HG03139 (cell line): Measurements from ENCODE around the gene RPGRIP1L.
A peak's percentile ranks its signal among the peaks of the same experiment; 100 is the strongest.

Experiments
- ATAC-seq: cut with Tn5 transposase; IDR thresholded peaks from one replicate; pipeline ENCODE4 v1.9.1; 2021; ENCODE audit not compliant: unreplicated experiment

RPGRIP1L gene

DNA sequence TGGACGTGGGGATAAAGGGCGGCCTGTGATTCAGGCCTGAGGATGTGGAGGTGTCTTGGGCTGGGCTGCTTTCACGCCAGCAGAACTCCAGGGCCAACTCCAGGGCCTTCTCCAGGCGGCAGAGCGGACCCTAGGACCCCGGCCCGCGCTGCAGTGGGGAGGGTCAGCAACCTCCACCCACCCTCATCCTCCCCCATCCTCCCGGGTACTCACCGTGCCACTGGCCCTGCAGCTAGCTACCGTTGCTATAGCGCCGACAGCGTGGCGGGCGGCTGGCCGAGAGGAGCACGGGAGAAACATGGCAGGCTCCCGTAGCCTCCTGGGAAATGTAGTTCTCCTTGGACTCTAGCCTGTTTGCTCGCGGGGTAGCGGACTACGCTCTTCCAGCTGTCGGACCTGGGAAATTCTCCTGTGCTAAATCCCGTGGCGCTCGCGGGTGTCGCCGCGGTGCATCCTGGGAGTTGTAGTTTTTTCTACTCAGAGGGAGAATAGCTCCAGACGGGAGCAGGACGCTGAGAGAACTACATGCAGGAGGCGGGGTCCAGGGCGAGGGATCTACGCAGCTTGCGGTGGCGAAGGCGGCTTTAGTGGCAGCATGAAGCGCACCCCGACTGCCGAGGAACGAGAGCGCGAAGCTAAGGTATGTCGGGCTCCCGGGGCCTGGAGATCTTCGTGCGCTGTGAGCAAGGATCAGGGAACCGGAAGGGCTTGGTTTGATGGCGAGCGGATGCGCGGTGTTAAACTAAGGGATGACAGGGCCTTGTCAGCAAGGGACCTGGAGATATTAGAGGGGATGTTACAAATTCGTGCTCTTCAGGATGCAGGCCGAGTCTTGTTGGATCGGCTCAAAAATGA, at the start of gene RPGRIP1L, which contains the start of gene FTO:
Gene RPGRIP1L, minus strand, starts transcription at position 270 of the 855 bp plus-strand sequence. CDS start 3,136 bp downstream, outside the sequence.
Gene FTO, plus strand, starts transcription at position 567 of the 855 bp plus-strand sequence.
- ATAC-seq = peak; percentile 98

GRCh38 chr16:53753431-53753830, 49.8 kb upstream of the RPGRIP1L start:
- ATAC-seq = no peak

GRCh38 chr16:53752560-53752959, 48.9 kb upstream of the RPGRIP1L start:
- ATAC-seq = no peak

- no peak for ATAC-seq
These were observed 42.2 kb upstream of the RPGRIP1L start for GRCh38 chr16:53745753-53746266.

GRCh38 chr16:53745086-53745485, 41.4 kb upstream of the RPGRIP1L start:
- ATAC-seq = no peak

DNA sequence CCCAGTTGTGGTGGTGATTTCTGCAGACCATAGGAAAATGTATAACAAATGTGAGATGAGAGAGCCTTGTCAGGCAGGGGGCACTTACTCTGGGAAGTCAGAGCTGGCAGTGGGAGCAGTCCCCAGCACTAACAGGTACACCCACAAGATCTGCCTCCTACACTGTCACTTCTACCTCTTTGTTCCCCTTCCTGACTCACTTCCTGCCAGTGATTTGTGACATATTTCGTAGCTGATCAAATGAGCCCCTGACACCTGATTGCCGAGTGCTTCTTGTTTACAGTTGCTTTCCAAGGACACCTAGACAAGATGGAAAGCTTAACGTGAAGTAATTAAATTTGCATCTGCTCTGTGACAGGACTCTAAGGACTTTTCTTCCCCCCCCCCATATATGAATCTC, 40.8 kb upstream of the RPGRIP1L start:
- no peak for ATAC-seq

- ATAC-seq = no peak
These were observed 39.5 kb upstream of the RPGRIP1L start for GRCh38 chr16:53743149-53743566.

GRCh38 chr16:53741546-53741945, 37.9 kb upstream of the RPGRIP1L start:
- ATAC-seq = no peak

DNA sequence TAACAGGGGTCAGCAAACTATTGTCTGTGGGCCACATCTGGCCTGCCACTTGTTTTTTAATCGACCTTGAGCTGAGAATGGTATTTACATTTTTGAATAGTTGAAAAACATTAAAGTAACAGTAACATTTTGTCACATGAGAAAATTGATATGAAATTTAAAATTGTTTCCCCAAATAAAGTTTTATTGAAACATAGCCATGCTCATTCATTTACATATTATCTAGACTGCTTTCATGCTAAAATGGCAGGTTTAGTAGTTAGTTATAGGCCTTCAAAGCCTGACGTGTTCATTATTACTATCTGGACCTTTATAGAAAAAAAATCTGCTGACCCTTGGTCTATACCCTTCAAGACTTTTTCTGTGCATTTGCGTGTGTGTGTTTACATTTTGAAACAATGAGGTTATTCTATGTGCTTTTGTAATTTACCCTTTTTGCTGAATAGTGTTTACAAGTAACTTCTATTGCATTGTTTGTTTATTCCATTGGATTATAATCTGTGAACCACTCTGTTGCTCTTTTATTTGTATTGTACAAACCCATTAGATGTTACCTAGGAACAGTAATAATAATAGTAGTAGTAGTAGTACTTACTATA, 37.4 kb upstream of the RPGRIP1L start:
- no peak for ATAC-seq

GRCh38 chr16:53740476-53740875, 36.8 kb upstream of the RPGRIP1L start:
- ATAC-seq = no peak

- no peak for ATAC-seq
These were observed 33.9 kb upstream of the RPGRIP1L start for GRCh38 chr16:53737552-53737951.

GRCh38 chr16:53736297-53736696, 32.6 kb upstream of the RPGRIP1L start:
- no peak for ATAC-seq

- ATAC-seq = no peak
These were observed 31.2 kb upstream of the RPGRIP1L start for GRCh38 chr16:53734908-53735307.

DNA sequence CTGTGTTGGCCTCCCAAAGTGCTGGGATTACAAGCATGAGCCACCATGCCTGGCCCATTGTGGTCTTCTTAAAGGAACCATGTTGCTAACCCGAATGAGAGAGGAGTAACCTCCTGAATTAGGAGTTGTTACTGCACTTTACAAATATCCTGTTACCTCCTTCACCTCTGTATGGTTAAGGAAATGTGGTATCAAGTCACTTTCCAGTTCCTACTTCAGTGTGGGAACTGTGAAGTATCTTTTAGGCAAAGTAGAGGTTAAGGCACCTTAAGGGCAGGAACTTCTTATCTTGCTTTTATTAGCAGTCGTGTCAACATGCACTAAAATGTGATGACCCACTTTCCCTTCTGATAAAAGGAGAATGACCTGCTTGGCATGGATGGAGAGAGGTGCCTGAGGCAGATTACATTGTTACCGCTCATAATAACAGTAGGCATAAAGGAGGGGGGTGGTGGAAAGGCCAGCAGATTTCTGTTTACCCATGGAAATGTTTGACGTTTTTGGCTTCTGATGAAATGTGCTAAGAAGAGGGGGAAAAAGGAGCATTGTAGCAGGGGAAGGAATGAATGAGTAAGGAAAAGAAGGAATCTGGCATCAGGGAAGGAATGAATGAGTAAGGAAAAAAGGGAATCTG, 28.8 kb upstream of the RPGRIP1L start:
- no peak for ATAC-seq

DNA sequence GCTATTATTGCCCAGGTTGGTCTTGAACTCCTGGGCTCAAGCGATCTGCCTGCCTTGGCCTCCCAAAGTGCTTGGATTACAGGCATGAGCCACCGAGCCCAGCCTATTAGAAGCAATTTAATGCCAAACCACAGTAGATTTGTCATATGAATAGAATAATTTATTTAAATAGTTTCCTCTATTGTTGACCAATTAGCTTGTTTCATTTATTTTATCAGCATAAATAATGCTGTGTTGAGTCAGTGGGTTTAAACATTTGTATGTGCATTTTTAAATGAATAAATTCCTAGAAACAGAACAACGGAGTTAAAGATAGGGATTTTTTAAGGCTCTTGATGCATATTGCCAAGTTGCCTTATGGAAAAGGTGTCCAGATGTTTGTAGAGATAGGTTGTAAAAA, 27.0 kb upstream of the RPGRIP1L start:
- ATAC-seq = no peak

- no peak for ATAC-seq
These were observed 23.0 kb upstream of the RPGRIP1L start for GRCh38 chr16:53726625-53727024.

DNA sequence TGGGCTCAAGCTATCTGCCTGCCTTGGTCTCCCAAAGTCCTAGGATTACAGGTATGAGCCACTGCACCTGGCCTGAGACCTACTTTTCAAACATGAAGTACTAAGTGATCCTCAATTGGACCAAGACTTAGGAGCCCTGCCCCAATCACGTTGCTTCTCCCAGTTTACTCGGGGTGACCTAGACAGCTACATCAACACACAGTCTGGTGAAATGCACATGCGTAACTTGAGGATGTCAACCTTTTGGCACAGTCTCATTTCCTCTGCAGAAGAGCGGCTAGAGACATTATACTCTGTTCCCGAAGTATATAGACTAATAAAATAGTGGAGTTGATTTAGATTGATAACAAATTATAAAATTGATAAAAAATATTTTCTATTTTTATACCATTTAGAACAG, 17.4 kb upstream of the RPGRIP1L start:
- ATAC-seq = no peak

GRCh38 chr16:53717577-53717976, 13.9 kb upstream of the RPGRIP1L start:
- no peak for ATAC-seq

DNA sequence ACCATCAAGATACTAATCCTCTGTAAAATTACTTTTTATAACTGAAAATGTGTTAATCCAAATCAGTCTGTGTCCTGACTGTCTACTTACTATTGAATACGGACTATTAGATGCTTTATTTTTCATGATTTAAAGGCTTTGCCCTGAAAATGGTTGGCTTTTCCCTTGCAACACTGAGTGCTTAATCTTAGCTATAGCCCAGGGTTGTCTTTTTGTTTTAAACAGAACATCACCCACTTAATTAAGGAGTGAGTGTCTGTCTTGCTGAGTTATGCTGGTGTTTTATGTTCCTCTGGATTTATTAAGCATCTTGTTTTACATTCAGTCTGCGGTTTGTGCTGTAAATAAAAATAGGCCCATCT, 11.3 kb upstream of the RPGRIP1L start:
- ATAC-seq = no peak

GRCh38 chr16:53714205-53715022, 10.8 kb upstream of the RPGRIP1L start:
- ATAC-seq = no peak
